Stomach (tissue), 4 donors: ENCODE results near the gene CNST.

ENCODE experiments used
- CTCF ChIP-seq, 7 experiments: fragments of 450-650 bp in 4 of 7; fragments of 200-600 bp in 3 of 7; sonication (generic) in 3 of 7; IDR thresholded peaks; one replicate each; pipeline ENCODE4 v1.5.1; 2016 to 2019; ENCODE audit warnings: antibody characterized with exemption in 7 of 7, control low read depth in 2 of 7, mild to moderate bottlenecking in 1 of 7
- POLR2A ChIP-seq, 4 donors: fragments of 450-650 bp; IDR thresholded peaks; one replicate each; pipeline ENCODE4 v1.6.1; 2016; ENCODE audit warnings: antibody characterized with exemption in 4 of 4, control low read depth in 2 of 4, mild to moderate bottlenecking in 1 of 4, moderate library complexity in 1 of 4

GRCh38 chr1:246597971-246598370 lies 31.7 kb downstream of the CNST start:
- no peak for TF ChIP-seq CTCF (IDR thresholded peaks at IDR 0.05)
- TF ChIP-seq POLR2A (IDR thresholded peaks at IDR 0.05), result no peak
